H9 (cell line): ENCODE results near the gene DTNBP1. TPM values are rescaled to one million over a fixed set of nuclear protein-coding genes. Genes with fewer than 3 reads are reported as not detected.
A peak's percentile ranks its signal among the peaks of the same experiment; 100 is the strongest.

Experiments
- DNase-seq: peaks from one replicate; pipeline ENCODE4 v3.0.0-alpha.2; 2017
- H2AFZ ChIP-seq: one replicate; pipeline ENCODE4 v1.6.1; 2013; ENCODE audit warnings: mild to moderate bottlenecking, low read length, control low read depth, moderate library complexity
- H2AK5ac ChIP-seq: 2 replicates; pipeline ENCODE4 v1.6.1; 2013; ENCODE audit warnings: low read length, control low read depth, mixed read lengths; ENCODE audit not compliant: insufficient read length
- H2BK120ac ChIP-seq: one replicate; pipeline ENCODE4 v1.6.1; 2013; ENCODE audit warnings: low read depth, mild to moderate bottlenecking, low read length, control low read depth, inconsistent platforms; ENCODE audit not compliant: poor library complexity, severe bottlenecking
- H2BK12ac ChIP-seq: 2 replicates; pipeline ENCODE4 v1.6.1; 2013; ENCODE audit warnings: low read length, control low read depth, mixed read lengths, low read depth; ENCODE audit not compliant: insufficient read length
- H2BK15ac ChIP-seq: 2 replicates; pipeline ENCODE4 v1.6.1; 2013; ENCODE audit warnings: low read depth, low read length, control low read depth
- H2BK20ac ChIP-seq: one replicate; pipeline ENCODE4 v1.6.1; 2013; ENCODE audit warnings: low read depth, mild to moderate bottlenecking, low read length, control low read depth, inconsistent platforms; ENCODE audit not compliant: poor library complexity, severe bottlenecking
- H2BK5ac ChIP-seq: 2 replicates; pipeline ENCODE4 v1.6.1; 2013; ENCODE audit warnings: low read length, control low read depth, mixed read lengths; ENCODE audit not compliant: insufficient read length
- H3K14ac ChIP-seq: 2 replicates; pipeline ENCODE4 v1.6.1; 2013; ENCODE audit warnings: low read length, control low read depth; ENCODE audit not compliant: insufficient read depth
- H3K18ac ChIP-seq: 2 replicates; pipeline ENCODE4 v1.6.1; 2013; ENCODE audit warnings: low read depth, mild to moderate bottlenecking, mixed read lengths, low read length, control low read depth; ENCODE audit not compliant: insufficient read length
- H3K23ac ChIP-seq: 2 replicates; pipeline ENCODE4 v1.6.1; 2013; ENCODE audit warnings: low read length, control low read depth, mixed read lengths, low read depth; ENCODE audit not compliant: insufficient read length
- H3K23me2 ChIP-seq: 2 replicates; pipeline ENCODE4 v1.6.1; 2013; ENCODE audit warnings: low read depth, mild to moderate bottlenecking, mixed read lengths, low read length, control low read depth; ENCODE audit not compliant: insufficient read length, poor library complexity, severe bottlenecking
- H3K27ac ChIP-seq: 2 replicates; pipeline ENCODE4 v1.5.1; 2013; ENCODE audit warnings: low read length, control low read depth, mixed read lengths, low read depth; ENCODE audit not compliant: insufficient read length
- H3K27me3 ChIP-seq: 2 replicates; pipeline ENCODE4 v1.6.1; 2013; ENCODE audit warnings: low read length, control low read depth, inconsistent platforms; ENCODE audit not compliant: insufficient read depth
- H3K4ac ChIP-seq: 2 replicates; pipeline ENCODE4 v1.6.1; 2013; ENCODE audit warnings: low read depth, mild to moderate bottlenecking, control low read depth, inconsistent platforms, low read length, moderate library complexity
- H3K4me1 ChIP-seq: 2 replicates; pipeline ENCODE4 v1.6.1; 2013; ENCODE audit warnings: low read length, control low read depth, inconsistent platforms; ENCODE audit not compliant: insufficient read depth
- H3K4me2 ChIP-seq: 2 replicates; pipeline ENCODE4 v1.6.1; 2013; ENCODE audit warnings: low read length, control low read depth, mixed read lengths; ENCODE audit not compliant: insufficient read length, insufficient read depth
- H3K56ac ChIP-seq: 2 replicates; pipeline ENCODE4 v1.6.1; 2013; ENCODE audit warnings: low read depth, mild to moderate bottlenecking, mixed read lengths, low read length, control low read depth; ENCODE audit not compliant: insufficient read length
- H3K79me1 ChIP-seq: 2 replicates; pipeline ENCODE4 v1.6.1; 2013; ENCODE audit warnings: low read depth, mild to moderate bottlenecking, moderate library complexity, low read length, control low read depth, inconsistent platforms; ENCODE audit not compliant: insufficient read depth, poor library complexity, severe bottlenecking
- H3K79me2 ChIP-seq: 2 replicates; pipeline ENCODE4 v1.6.1; 2013; ENCODE audit warnings: low read length, control low read depth, inconsistent platforms; ENCODE audit not compliant: insufficient read depth
- H3K9ac ChIP-seq: 2 replicates; pipeline ENCODE4 v1.6.1; 2013; ENCODE audit warnings: low read length, control low read depth, mixed read lengths; ENCODE audit not compliant: insufficient read length; ENCODE audit errors: extremely low read depth
- H3K9me3 ChIP-seq: one replicate; pipeline ENCODE4 v1.6.1; 2013; ENCODE audit warnings: low read depth, low read length, inconsistent platforms; ENCODE audit not compliant: control insufficient read depth
- H3T11ph ChIP-seq: one replicate; pipeline ENCODE4 v1.6.1; 2013; ENCODE audit warnings: mild to moderate bottlenecking, low read length, control low read depth, inconsistent platforms
- H4K20me1 ChIP-seq: one replicate; pipeline ENCODE4 v1.6.1; 2013; ENCODE audit not compliant: control insufficient read depth, insufficient read length, insufficient read depth
- H4K5ac ChIP-seq: 2 replicates; pipeline ENCODE4 v1.6.1; 2013; ENCODE audit warnings: low read depth, mild to moderate bottlenecking, mixed read lengths, low read length, control low read depth; ENCODE audit not compliant: insufficient read length
- H4K8ac ChIP-seq: replicated peaks from 2 replicates; pipeline ENCODE4 v1.6.1; 2013; ENCODE audit warnings: low read length, control low read depth, mixed read lengths, low read depth; ENCODE audit not compliant: insufficient read length
- H4K91ac ChIP-seq: 2 replicates; pipeline ENCODE4 v1.6.1; 2013; ENCODE audit warnings: low read depth, mild to moderate bottlenecking, moderate library complexity, mixed read lengths, low read length, control low read depth; ENCODE audit not compliant: insufficient read length
- H3K27ac Mint-ChIP-seq, 3 experiments: 2 replicates in 2 of 3; 3 replicates in 1 of 3; pipeline ENCODE4 v1.8.0; 2020 to 2021; ENCODE audit warnings: mixed read lengths in 3 of 3, mild to moderate bottlenecking in 1 of 3, moderate library complexity in 1 of 3
- H3K27me3 Mint-ChIP-seq: 2 replicates; pipeline ENCODE4 v1.8.0; 2021; ENCODE audit warnings: low read depth, mild to moderate bottlenecking, moderate library complexity, mixed read lengths
- H3K36me3 Mint-ChIP-seq, 3 experiments: 2 replicates in 2 of 3; 3 replicates in 1 of 3; pipeline ENCODE4 v1.8.0; 2020 to 2021; ENCODE audit warnings: low read depth in 3 of 3, mixed read lengths in 3 of 3; ENCODE audit not compliant: insufficient read depth in 1 of 3
- H3K4me1 Mint-ChIP-seq, 2 experiments: 2 replicates each; pipeline ENCODE4 v1.8.0; 2020; ENCODE audit warnings: mixed read lengths in 2 of 2
- H3K4me3 Mint-ChIP-seq, 2 experiments: 2 replicates in 1 of 2; 3 replicates in 1 of 2; pipeline ENCODE4 v1.8.0; 2020 to 2021; ENCODE audit warnings: mild to moderate bottlenecking in 2 of 2, mixed read lengths in 2 of 2, moderate library complexity in 1 of 2
- H3K9me3 Mint-ChIP-seq, 2 experiments: 2 replicates in 1 of 2; 3 replicates in 1 of 2; pipeline ENCODE4 v1.8.0; 2020; ENCODE audit warnings: mild to moderate bottlenecking in 2 of 2, mixed read lengths in 2 of 2, moderate library complexity in 1 of 2
- WGBS: extraction: QIAGEN DNeasy Blood & Tissue Kit; methylation state at CpG from one replicate; pipeline ENCODE4 v1.1.7; 2013; ENCODE audit warnings: missing lambda C conversion rate, low lambda C conversion rate, mixed read lengths; ENCODE audit not compliant: insufficient read length; ENCODE audit errors: extremely low coverage; 5-methylcytosine and 5-hydroxymethylcytosine counted together
- total RNA-seq: library from RNA; stranded (reverse); gene quantifications from 2 replicates; pipeline ENCODE4 v1.2.1, GENCODE V29; 2021
- TF ChIP-seq, protein P1 (sequence below): fragments of 200-600 bp; sonication (generic); conservative IDR thresholded peaks from 3 replicates; pipeline ENCODE4 v1.8.0; 2021; ENCODE audit warnings: antibody characterized with exemption, mild to moderate bottlenecking

Gene DTNBP1
- total RNA-seq, 1 experiment from 2014 or later: 12.9 TPM

GRCh38 chr6:15490242-15491100 lies 172.4 kb downstream of the DTNBP1 start:
- peaks cover 68 to 71% of the 10 kb centered on the region in 2 experiments for H3K4me1 Mint-ChIP-seq
- Histone ChIP-seq H3K4me1 (peaks cover 37% of the 10 kb centered on the region; the same call in 1 of the 2 replicates), H3K79me2 (peaks cover 41% of the 10 kb centered on the region)

More at GRCh38 chr6:15490242-15491100, 172.4 kb downstream of the DTNBP1 start:
- no peak overlapping the region for H3K4me2 ChIP-seq
- no peaks in the 10 kb centered on the region for H3K23me2 ChIP-seq
- TF ChIP-seq, protein P1, sequence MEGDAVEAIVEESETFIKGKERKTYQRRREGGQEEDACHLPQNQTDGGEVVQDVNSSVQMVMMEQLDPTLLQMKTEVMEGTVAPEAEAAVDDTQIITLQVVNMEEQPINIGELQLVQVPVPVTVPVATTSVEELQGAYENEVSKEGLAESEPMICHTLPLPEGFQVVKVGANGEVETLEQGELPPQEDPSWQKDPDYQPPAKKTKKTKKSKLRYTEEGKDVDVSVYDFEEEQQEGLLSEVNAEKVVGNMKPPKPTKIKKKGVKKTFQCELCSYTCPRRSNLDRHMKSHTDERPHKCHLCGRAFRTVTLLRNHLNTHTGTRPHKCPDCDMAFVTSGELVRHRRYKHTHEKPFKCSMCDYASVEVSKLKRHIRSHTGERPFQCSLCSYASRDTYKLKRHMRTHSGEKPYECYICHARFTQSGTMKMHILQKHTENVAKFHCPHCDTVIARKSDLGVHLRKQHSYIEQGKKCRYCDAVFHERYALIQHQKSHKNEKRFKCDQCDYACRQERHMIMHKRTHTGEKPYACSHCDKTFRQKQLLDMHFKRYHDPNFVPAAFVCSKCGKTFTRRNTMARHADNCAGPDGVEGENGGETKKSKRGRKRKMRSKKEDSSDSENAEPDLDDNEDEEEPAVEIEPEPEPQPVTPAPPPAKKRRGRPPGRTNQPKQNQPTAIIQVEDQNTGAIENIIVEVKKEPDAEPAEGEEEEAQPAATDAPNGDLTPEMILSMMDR: no peak
- H3K23ac ChIP-seq: no peak overlapping the region
- H2BK20ac ChIP-seq: no peak overlapping the region
- no peaks in the 10 kb centered on the region for H3K9me3 ChIP-seq
- no peak overlapping the region for H3K4ac ChIP-seq
- H3K9me3 Mint-ChIP-seq: no peaks in the 10 kb centered on the region
- WGBS: no CpG with 5 or more reads among the region's 11 CpGs
- H2BK15ac ChIP-seq: no peak overlapping the region
- H3K9ac ChIP-seq: no peak overlapping the region
- H2AFZ ChIP-seq: no peak overlapping the region
- H3K27me3 ChIP-seq: no peaks in the 10 kb centered on the region
- H2BK120ac ChIP-seq: no peak overlapping the region
- H3K79me1 ChIP-seq: peaks cover 19% of the 10 kb centered on the region
- H3K36me3 Mint-ChIP-seq: peaks cover 43 to 61% (median 51%) of the 10 kb centered on the region in 3 experiments
- no peak overlapping the region for H3K14ac ChIP-seq
- no peak overlapping the region for H3K18ac ChIP-seq
- peak; percentile 26 for DNase-seq
- H3K27ac Mint-ChIP-seq: peak overlapping the region in 1 of 3 experiments; percentile 33; a peak in 2 of 7 replicates
- no peak overlapping the region for H2AK5ac ChIP-seq
- no peak overlapping the region for H2BK12ac ChIP-seq
- H4K91ac ChIP-seq: no peak overlapping the region
- no peak overlapping the region for H3T11ph ChIP-seq
- no peak overlapping the region for H4K8ac ChIP-seq
- H2BK5ac ChIP-seq: no peak overlapping the region
- no peak overlapping the region for H3K27ac ChIP-seq
- H4K20me1 ChIP-seq: no peaks in the 10 kb centered on the region
- no peak overlapping the region for H3K4me3 Mint-ChIP-seq
- no peak overlapping the region for H4K5ac ChIP-seq
- H3K56ac ChIP-seq: no peak overlapping the region
- H3K27me3 Mint-ChIP-seq: no peaks in the 10 kb centered on the region; the same call in none of the 2 replicates
